GM12872 (cell line): Measurements from ENCODE around the gene ZNF84.

ENCODE experiments used
- TF ChIP-seq, protein P1 (sequence below): IDR thresholded peaks from 3 replicates; pipeline ENCODE4 v1.5.1; 2011; ENCODE audit warnings: low read depth, mild to moderate bottlenecking, low read length, moderate library complexity; ENCODE audit not compliant: insufficient read depth

The ZNF84 gene

DNA sequence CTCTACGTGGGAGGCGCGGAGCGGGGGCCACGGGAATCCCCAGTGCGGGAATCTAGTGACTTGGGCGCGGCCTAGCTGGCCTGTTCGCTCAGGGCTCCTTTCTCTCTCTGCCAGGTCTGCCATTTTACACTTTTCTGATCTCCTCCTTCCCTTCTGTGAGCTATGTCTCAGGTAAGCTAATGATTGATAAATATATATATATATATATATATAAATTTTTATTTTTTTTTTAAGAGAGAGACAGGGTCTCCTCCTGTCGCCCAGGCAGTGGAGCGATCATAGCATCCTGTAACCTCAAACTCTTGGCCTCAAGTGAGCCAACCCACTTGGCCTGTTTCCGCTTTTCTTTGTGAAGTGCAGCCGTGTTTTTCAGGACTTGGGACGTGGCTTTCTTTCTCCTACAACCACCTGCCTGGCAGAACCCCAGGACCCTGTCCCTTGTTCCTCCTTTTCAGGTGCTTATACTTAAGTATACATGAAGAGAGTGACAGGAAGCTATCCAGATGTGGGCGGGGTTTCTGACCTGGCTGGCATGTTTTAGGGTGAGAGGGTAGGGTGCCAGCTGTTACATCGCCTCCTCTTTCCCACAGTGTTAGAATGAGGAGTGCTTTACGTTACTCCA is 44.0 kb downstream of the ZNF84 start:
- TF ChIP-seq, protein P1, sequence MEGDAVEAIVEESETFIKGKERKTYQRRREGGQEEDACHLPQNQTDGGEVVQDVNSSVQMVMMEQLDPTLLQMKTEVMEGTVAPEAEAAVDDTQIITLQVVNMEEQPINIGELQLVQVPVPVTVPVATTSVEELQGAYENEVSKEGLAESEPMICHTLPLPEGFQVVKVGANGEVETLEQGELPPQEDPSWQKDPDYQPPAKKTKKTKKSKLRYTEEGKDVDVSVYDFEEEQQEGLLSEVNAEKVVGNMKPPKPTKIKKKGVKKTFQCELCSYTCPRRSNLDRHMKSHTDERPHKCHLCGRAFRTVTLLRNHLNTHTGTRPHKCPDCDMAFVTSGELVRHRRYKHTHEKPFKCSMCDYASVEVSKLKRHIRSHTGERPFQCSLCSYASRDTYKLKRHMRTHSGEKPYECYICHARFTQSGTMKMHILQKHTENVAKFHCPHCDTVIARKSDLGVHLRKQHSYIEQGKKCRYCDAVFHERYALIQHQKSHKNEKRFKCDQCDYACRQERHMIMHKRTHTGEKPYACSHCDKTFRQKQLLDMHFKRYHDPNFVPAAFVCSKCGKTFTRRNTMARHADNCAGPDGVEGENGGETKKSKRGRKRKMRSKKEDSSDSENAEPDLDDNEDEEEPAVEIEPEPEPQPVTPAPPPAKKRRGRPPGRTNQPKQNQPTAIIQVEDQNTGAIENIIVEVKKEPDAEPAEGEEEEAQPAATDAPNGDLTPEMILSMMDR: no peak

DNA sequence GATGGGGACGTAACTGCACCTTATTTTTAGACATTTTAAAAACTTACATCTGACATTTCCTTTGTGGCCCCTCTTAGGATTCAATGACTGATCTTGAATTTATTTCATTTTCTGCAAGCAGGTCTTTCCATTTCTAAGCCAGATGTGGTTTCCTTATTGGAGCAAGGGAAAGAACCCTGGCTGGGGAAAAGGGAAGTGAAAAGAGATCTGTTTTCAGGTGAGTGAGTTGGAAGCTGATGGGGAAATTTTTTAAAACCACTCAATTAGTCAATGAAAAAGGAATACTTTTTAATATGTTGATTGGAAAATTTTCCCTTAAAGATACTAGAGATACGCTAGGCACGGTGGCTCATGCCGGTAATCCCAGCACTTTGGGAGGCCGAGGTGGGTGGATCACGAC is 46.0 kb downstream of the ZNF84 start:
- TF ChIP-seq, protein P1: no peak

DNA sequence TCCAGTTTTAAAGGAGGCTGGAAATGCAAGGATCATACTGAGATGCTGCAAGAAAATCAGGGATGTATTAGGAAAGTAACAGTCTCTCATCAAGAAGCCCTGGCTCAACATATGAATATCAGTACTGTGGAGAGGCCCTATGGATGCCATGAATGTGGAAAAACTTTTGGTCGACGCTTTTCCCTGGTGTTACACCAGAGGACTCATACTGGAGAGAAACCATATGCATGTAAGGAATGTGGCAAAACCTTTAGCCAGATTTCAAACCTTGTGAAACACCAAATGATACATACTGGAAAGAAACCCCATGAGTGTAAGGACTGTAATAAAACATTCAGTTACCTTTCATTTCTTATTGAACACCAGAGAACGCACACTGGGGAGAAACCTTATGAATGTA is 68.3 kb downstream of the ZNF84 start:
- TF ChIP-seq, protein P1: no peak

DNA sequence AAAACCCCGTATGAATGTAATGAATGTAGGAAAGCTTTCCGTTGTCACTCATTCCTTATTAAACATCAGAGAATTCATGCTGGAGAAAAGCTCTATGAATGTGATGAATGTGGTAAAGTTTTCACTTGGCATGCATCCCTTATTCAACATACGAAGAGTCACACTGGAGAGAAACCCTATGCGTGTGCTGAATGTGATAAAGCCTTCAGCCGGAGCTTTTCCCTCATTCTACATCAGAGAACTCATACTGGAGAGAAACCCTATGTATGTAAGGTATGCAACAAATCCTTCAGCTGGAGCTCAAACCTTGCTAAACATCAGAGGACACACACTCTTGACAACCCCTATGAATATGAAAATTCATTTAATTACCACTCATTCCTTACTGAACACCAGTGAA is 68.9 kb downstream of the ZNF84 start:
- TF ChIP-seq, protein P1: no peak

DNA sequence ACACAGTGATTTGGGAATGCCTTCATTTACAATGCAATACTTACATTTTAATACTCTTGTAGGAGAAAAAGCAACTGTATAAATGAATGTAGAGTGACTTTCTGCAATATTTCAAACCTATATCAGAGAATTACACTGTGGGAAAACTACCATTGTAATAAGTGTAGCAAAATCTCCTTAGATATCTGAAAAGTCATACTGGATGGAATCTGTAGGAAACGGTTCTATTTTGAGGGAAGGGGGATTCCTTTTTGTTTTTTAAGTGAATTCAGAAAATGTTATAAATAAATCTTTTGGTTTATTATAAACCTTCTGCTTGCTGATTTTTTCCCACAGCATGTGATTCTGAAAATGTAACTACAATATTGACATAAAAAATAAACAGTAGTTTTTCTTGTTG is 69.8 kb downstream of the ZNF84 start:
- TF ChIP-seq, protein P1: no peak

DNA sequence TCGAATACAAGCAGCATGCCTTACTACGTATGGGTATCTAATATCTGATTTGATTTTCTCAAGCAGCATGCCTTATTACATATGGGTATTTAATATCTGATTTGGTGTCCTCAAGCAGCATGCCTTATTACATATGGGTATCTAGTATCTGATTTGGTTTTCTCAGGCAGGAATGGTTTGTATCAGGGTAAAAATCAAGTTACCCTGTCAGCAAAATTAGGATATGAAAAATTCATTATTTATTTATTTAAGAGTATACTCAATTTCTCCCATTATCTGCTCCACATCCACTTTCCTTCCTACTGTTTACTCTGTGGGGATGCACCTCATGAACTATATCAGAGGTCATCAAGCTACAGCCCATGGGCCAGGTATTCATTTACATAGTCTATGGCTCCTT is 70.8 kb downstream of the ZNF84 start:
- TF ChIP-seq, protein P1: no peak
